ENCODE data around the gene SYNE3. TPM values are rescaled to one million over a fixed set of nuclear protein-coding genes. Genes with fewer than 3 reads are reported as not detected.
A peak's percentile ranks its signal among the peaks of the same experiment; 100 is the strongest.

The SYNE3 gene
- total and polyA plus RNA-seq, 9 donors = 3.7 to 26.0 (median 10.0) TPM

DNA sequence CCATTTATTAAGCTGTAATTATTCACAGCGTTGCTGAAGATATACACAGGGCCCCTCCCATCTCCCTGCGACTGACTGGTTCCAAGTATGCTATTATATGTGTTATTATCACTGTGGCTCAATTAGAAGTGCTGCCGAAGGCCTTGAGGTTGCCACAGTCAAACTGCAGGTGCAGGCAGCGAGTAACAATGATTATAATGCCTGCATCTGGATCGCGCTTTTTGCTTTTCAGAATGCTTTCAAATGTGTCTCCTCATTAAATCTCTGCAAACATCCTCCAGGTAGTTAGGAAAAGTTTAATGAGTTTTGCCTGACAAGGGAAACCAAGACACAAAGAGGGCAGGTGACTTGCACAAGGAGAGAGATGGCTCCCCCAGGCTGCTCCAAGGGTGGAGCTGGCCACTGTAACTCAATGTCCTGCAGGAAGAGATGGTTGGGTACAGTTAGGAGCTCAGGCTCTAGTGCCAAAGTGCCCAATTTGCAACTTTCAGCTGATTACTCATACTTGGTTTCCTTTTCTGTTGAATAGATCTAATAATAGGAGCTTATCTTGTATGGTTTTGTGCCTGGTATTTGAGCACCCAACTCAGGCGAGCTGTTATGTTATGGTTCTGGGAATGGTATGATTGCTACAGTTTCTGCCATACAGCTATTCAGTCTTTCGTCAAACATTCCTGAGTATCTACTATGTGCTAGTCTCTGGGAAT lies 1.7 kb upstream of the SYNE3 start:
- intact Hi-C loops (cut with DNase I) = no loop called here
- Histone ChIP-seq H3K36me3 (no peaks in the 10 kb centered on the region), H3K9me3 (no peaks in the 10 kb centered on the region), H3K27me3 (no peaks in the 10 kb centered on the region), H3K4me1 (ENCODE audit: insufficient read depth) (peaks cover 32% of the 10 kb centered on the region), H3K27ac (no peak overlapping the region), H3K4me3 (no peak overlapping the region)
- no peak for TF ChIP-seq POLR2A (IDR thresholded peaks at IDR 0.05)
- TF ChIP-seq EP300 (IDR thresholded peaks at IDR 0.05) = no peak
- TF ChIP-seq, protein P1, sequence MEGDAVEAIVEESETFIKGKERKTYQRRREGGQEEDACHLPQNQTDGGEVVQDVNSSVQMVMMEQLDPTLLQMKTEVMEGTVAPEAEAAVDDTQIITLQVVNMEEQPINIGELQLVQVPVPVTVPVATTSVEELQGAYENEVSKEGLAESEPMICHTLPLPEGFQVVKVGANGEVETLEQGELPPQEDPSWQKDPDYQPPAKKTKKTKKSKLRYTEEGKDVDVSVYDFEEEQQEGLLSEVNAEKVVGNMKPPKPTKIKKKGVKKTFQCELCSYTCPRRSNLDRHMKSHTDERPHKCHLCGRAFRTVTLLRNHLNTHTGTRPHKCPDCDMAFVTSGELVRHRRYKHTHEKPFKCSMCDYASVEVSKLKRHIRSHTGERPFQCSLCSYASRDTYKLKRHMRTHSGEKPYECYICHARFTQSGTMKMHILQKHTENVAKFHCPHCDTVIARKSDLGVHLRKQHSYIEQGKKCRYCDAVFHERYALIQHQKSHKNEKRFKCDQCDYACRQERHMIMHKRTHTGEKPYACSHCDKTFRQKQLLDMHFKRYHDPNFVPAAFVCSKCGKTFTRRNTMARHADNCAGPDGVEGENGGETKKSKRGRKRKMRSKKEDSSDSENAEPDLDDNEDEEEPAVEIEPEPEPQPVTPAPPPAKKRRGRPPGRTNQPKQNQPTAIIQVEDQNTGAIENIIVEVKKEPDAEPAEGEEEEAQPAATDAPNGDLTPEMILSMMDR (IDR thresholded peaks at IDR 0.05) = no peak
- peak in 2 of 5 donors; percentile 5 to 22 for DNase-seq
- 54 to 68% (median 61%) methylated on average over 8 of the region's 8 CpGs for WGBS, 3 donors

DNA sequence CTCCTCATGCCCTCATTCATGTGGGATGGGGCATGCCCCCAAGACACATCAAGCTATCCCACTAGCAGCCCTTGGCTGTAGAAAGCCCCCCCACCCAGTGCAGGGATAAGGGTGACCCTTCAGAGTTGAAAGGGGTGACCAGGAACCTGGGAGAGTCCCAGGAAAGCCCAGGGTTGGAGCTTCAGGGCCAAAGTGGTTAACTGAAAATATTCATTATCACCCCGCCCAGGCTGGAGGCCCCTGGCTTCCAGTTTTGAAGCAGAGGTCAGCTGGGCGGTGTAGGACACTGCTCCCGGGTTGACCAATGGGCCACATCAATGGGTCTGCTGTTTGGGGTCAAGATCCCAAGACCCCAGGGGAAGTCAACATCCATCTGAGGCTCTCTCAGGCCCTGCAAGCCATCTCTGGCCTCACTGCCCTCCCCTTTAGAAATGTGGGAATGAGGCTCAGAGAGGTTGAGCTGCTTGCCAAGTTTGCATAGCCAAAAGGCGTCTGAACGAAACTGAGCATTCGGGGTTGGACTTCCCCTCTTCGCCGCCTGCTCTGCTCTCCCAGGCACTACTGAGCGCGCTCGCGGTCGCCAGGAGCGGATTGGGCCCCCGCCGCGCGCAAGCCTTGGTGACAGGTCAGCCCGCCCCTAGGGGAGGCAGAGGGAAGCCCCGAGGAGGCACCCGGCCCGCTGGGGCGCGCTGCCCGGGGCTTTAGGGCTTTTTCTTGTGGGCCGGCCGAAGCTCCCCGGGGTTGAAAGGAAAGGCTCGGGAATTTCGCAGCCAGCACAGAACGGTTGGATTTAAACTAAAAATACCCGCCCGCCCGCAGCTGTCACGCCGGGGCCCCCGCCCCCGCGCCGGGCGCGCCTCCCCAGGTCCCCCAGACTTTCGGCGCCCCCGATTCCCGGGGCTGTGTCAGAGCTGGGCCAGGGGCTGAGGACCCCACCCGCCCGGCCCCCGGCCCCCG lies 576 bp downstream of the SYNE3 start:
- H3K36me3 ChIP-seq = no peaks in the 10 kb centered on the region
- intact Hi-C loops (cut with DNase I) = no loop called here
- H3K27ac ChIP-seq = peak overlapping the region; percentile 71 to 76
- H3K4me3 ChIP-seq = peak overlapping the region; percentile 53
- WGBS, 3 donors = 0 to 2% (median 2%) methylated on average over 32 to 50 of the region's 50 CpGs
- DNase-seq = peak; percentile 44 to 68 (median 61)
- no peaks in the 10 kb centered on the region for H3K9me3 ChIP-seq
- H3K27me3 ChIP-seq = no peaks in the 10 kb centered on the region
- peaks cover 31% of the 10 kb centered on the region for H3K4me1 ChIP-seq (ENCODE audit: insufficient read depth)
- TF ChIP-seq, protein P1 (IDR thresholded peaks at IDR 0.05) = peak in 1 of 3 donors; percentile 35
- TF ChIP-seq EP300 (IDR thresholded peaks at IDR 0.05) = no peak

DNA sequence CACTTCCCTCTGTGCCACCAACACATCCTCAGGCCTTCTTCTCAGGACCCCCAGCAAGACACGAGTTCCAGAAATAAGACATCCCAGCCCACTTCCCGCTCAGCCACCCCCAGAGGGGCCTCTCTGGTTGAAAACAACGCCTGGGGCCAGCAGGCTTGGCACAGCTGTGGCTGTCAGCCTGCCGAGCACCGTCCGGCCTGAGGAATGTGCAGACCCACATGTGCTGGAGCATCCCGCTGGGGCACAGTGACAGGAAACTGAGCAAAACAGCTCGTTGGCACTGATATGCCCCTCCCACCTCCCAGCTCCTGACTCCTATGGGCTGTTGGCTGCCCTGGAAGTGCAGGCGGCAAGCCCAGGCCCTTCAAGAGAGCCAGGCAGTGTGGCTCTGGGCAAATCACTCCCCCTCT lies 1.4 kb downstream of the SYNE3 start:
- TF ChIP-seq, protein P1 (IDR thresholded peaks at IDR 0.05) = no peak
- TF ChIP-seq POLR2A (IDR thresholded peaks at IDR 0.05) = no peak
- TF ChIP-seq EP300 (IDR thresholded peaks at IDR 0.05) = no peak
- intact Hi-C loops (cut with DNase I) = no loop called here
- DNase-seq = peak; percentile 54 to 67 (median 61)
- no peaks in the 10 kb centered on the region for H3K27me3 ChIP-seq
- peak overlapping the region in 1 of 2 donors; percentile 71 for H3K27ac ChIP-seq
- WGBS, 3 donors = 18 to 24% (median 20%) methylated on average over 9 of the region's 9 CpGs
- H3K9me3 ChIP-seq = no peaks in the 10 kb centered on the region
- peak overlapping the region; percentile 53 for H3K4me3 ChIP-seq
- no peaks in the 10 kb centered on the region for H3K36me3 ChIP-seq
- peaks cover 27% of the 10 kb centered on the region for H3K4me1 ChIP-seq (ENCODE audit: insufficient read depth)

DNA sequence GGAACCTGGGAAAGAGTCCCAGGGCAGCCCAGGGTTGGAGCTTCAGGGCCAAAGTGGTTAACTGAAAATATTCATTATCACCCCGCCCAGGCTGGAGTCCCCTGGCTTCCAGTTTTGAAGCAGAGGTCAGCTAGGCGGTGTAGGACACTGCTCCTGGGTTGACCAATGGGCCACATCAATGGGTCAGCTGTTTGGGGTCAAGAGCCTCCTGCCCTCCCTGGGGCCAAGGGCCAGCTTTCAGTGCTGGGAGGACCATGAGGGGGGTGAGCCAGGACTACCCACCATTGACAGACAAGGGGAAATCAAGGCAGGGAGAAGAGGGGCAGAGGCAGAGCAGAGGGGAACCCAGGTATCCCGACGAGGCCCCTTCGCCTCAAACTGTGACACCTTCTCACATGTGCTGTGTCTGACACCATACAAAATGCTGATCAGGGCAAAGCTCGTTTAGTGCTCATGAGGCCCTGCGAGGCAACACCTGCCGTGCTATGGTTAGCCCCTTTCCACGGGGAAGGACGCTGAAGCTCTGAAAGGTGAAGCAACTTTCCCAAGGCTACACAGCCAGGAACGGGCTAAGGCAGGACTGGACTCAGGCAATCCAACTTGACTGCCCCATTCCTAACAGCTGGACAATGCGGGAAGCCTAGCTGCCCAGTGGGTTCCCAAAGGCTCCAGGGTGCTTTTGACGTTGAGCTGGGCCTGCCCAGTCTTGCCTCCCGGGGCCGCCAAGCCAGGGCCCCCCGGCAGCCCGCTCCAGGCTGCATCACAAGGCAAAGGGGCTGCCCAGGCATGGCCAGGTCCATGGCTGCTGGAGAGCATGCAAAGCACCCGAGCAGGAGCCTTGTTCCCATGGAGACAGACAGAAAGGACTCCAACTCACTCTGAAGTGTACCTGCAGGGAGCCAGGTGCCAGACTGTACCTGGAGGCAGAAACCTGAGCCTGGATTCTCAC lies 2.0 kb downstream of the SYNE3 start:
- Histone ChIP-seq H3K4me3 (peak overlapping the region; percentile 4), H3K9me3 (no peaks in the 10 kb centered on the region), H3K36me3 (no peaks in the 10 kb centered on the region), H3K27ac (peak overlapping the region in 1 of 2 donors; percentile 71), H3K27me3 (no peaks in the 10 kb centered on the region), H3K4me1 (ENCODE audit: insufficient read depth) (peaks cover 27% of the 10 kb centered on the region)
- intact Hi-C loops (cut with DNase I) = no loop called here
- 87 to 89% (median 88%) methylated on average over 18 of the region's 18 CpGs for WGBS, 3 donors
- DNase-seq = peak in 1 of 5 donors; percentile 28
- TF ChIP-seq POLR2A (IDR thresholded peaks at IDR 0.05) = no peak
- TF ChIP-seq, protein P1 (IDR thresholded peaks at IDR 0.05) = no peak
- TF ChIP-seq EP300 (IDR thresholded peaks at IDR 0.05) = no peak
